H1 (cell line): ENCODE results near the gene FBXO46. TPM values are rescaled to one million over a fixed set of nuclear protein-coding genes. Genes with fewer than 3 reads are reported as not detected.

ENCODE experiments used
- CTCF ChIA-PET: fragments of 300-600 bp; sonication (Branson Sonifier 250); formaldehyde crosslinking; loops from one replicate; lab custom pipeline; 2021; ENCODE audit not compliant: partially characterized antibody; lab: Charles Lee
- POLR2A ChIA-PET: fragments of 300-600 bp; sonication (Branson Sonifier 250); formaldehyde crosslinking; loops from one replicate; lab custom pipeline; 2021; ENCODE audit warnings: inconsistent platforms; ENCODE audit not compliant: partially characterized antibody; lab: Charles Lee
- DNase-seq, 2 experiments: peaks; one replicate each; pipeline versions ENCODE4 v3.0.0 to v3.0.0-alpha.2; 2010 to 2022; ENCODE audit warnings: low spot score in 2 of 2, low read depth in 1 of 2, mixed read lengths in 1 of 2
- FAIRE-seq: peaks from 2 replicates; lab custom pipeline; 2011; peaks lifted over from hg19 to GRCh38; lab: Jason Lieb, UNC
- H2AFZ ChIP-seq: 2 replicates; pipeline ENCODE4 v1.8.1; 2012; ENCODE audit warnings: low read length, inconsistent platforms
- H2AK5ac ChIP-seq: 2 replicates; pipeline ENCODE4 v1.6.1; 2013; ENCODE audit warnings: low read depth, low read length
- H2BK120ac ChIP-seq: replicated peaks from 2 replicates; pipeline ENCODE3; 2013; ENCODE audit warnings: low read depth, low read length, inconsistent platforms
- H2BK12ac ChIP-seq: 2 replicates; pipeline ENCODE4 v1.6.1; 2013; ENCODE audit warnings: low read depth, low read length
- H2BK15ac ChIP-seq: 2 replicates; pipeline ENCODE4 v1.6.1; 2013; ENCODE audit warnings: low read length
- H2BK20ac ChIP-seq: 2 replicates; pipeline ENCODE4 v1.6.1; 2013; ENCODE audit warnings: low read length
- H2BK5ac ChIP-seq: 2 replicates; pipeline ENCODE4 v1.6.1; 2013; ENCODE audit warnings: low read depth, low read length
- H3K14ac ChIP-seq: 2 replicates; pipeline ENCODE4 v1.6.1; 2013; ENCODE audit warnings: inconsistent platforms; ENCODE audit not compliant: insufficient read length
- H3K18ac ChIP-seq: 2 replicates; pipeline ENCODE4 v1.6.1; 2013; ENCODE audit warnings: low read length; ENCODE audit errors: extremely low read depth
- H3K23ac ChIP-seq: 2 replicates; pipeline ENCODE4 v1.6.1; 2013; ENCODE audit warnings: inconsistent platforms; ENCODE audit not compliant: insufficient read length
- H3K23me2 ChIP-seq: 2 replicates; pipeline ENCODE4 v1.6.1; 2013; ENCODE audit warnings: low read depth, low read length
- H3K27ac ChIP-seq: 2 replicates; pipeline ENCODE4 v1.6.1; 2011; ENCODE audit warnings: low read depth, low read length, inconsistent platforms
- H3K27me3 ChIP-seq, 4 experiments: replicated peaks in 1 of 4; 1 replicate in 1 of 4; 2 replicates in 3 of 4; pipeline versions ENCODE4 v1.6.1 to v1.8.1; 2011 to 2013; ENCODE audit warnings: low read length in 3 of 4, mild to moderate bottlenecking in 3 of 4, inconsistent platforms in 2 of 4, mixed read lengths in 2 of 4, moderate library complexity in 1 of 4; ENCODE audit not compliant: control insufficient read depth in 3 of 4, insufficient read depth in 3 of 4; ENCODE audit errors: extremely low read depth in 1 of 4
- H3K36me3 ChIP-seq, 4 experiments: 2 replicates each; pipeline versions ENCODE4 v1.6.1 to v1.8.1; 2011 to 2013; ENCODE audit warnings: mild to moderate bottlenecking in 4 of 4, low read length in 3 of 4, moderate library complexity in 2 of 4, control low read depth in 1 of 4, inconsistent platforms in 1 of 4; ENCODE audit not compliant: insufficient read depth in 4 of 4, control insufficient read depth in 2 of 4
- H3K4ac ChIP-seq: replicated peaks from 2 replicates; pipeline ENCODE3; 2013; ENCODE audit warnings: low read length, low read depth, mixed read lengths, inconsistent platforms; ENCODE audit not compliant: insufficient read length
- H3K4me1 ChIP-seq, 4 experiments: replicated peaks in 1 of 4; 1 replicate in 1 of 4; 2 replicates in 3 of 4; pipeline versions ENCODE4 v1.6.1 to v1.8.1; 2011 to 2013; ENCODE audit warnings: low read length in 3 of 4, inconsistent platforms in 2 of 4, mixed read lengths in 1 of 4; ENCODE audit not compliant: insufficient read depth in 4 of 4, control insufficient read depth in 3 of 4
- H3K4me2 ChIP-seq, 2 experiments: 2 replicates each; pipeline versions ENCODE4 v1.6.1 to v1.8.1; 2011 to 2013; ENCODE audit warnings: low read depth in 2 of 2, low read length in 2 of 2, control low read depth in 1 of 2, inconsistent platforms in 1 of 2, mild to moderate bottlenecking in 1 of 2; ENCODE audit not compliant: insufficient read depth in 1 of 2
- H3K4me3 ChIP-seq, 4 experiments: fragments of 200-600, 300-600 bp in 1 of 4; sonication (generic), shearing (Covaris generic), sonication (Bioruptor Twin) in 1 of 4; 2 replicates each; pipeline versions ENCODE4 v1.5.1 to v1.8.1; 2011 to 2016; ENCODE audit warnings: low read length in 4 of 4, low read depth in 3 of 4, control low read depth in 2 of 4, inconsistent platforms in 2 of 4, mild to moderate bottlenecking in 2 of 4, mixed read lengths in 1 of 4, moderate library complexity in 1 of 4; ENCODE audit not compliant: insufficient read depth in 2 of 4; ENCODE audit errors: extremely low read depth in 1 of 4
- H3K56ac ChIP-seq: replicated peaks from 2 replicates; pipeline ENCODE3; 2013; ENCODE audit warnings: low read depth, mild to moderate bottlenecking, mixed read lengths, low read length, inconsistent platforms; ENCODE audit not compliant: insufficient read length
- H3K79me1 ChIP-seq: 2 replicates; pipeline ENCODE4 v1.6.1; 2013; ENCODE audit warnings: low read depth, low read length, control low read depth
- H3K79me2 ChIP-seq, 2 experiments: 2 replicates each; pipeline versions ENCODE4 v1.6.1 to v1.8.1; 2012 to 2013; ENCODE audit warnings: low read length in 2 of 2, mild to moderate bottlenecking in 2 of 2, inconsistent platforms in 1 of 2; ENCODE audit not compliant: insufficient read depth in 2 of 2, control insufficient read depth in 1 of 2
- H3K9ac ChIP-seq, 4 experiments: replicated peaks in 1 of 4; 1 replicate in 1 of 4; 2 replicates in 3 of 4; pipeline versions ENCODE4 v1.6.1 to v1.8.1; 2011 to 2013; ENCODE audit warnings: low read depth in 3 of 4, low read length in 3 of 4, control low read depth in 2 of 4, mild to moderate bottlenecking in 2 of 4, moderate library complexity in 2 of 4, inconsistent platforms in 1 of 4; ENCODE audit errors: extremely low read depth in 1 of 4
- H3K9me3 ChIP-seq, 2 experiments: 2 replicates each; pipeline versions ENCODE4 v1.6.1 to v1.8.1; 2012 to 2013; ENCODE audit warnings: mild to moderate bottlenecking in 2 of 2, moderate library complexity in 2 of 2, control low read depth in 1 of 2, inconsistent platforms in 1 of 2, low read depth in 1 of 2, low read length in 1 of 2, mixed read lengths in 1 of 2; ENCODE audit not compliant: insufficient read depth in 2 of 2
- H4K20me1 ChIP-seq, 2 experiments: replicated peaks in 1 of 2; 2 replicates each; pipeline versions ENCODE3 to v1.8.1; 2011 to 2013; ENCODE audit warnings: inconsistent platforms in 2 of 2, low read length in 2 of 2, mild to moderate bottlenecking in 1 of 2; ENCODE audit not compliant: insufficient read depth in 2 of 2, control insufficient read depth in 1 of 2
- H4K5ac ChIP-seq: 2 replicates; pipeline ENCODE4 v1.6.1; 2013; ENCODE audit warnings: low read length, low read depth, mixed read lengths, inconsistent platforms; ENCODE audit not compliant: insufficient read length
- H4K8ac ChIP-seq: 2 replicates; pipeline ENCODE4 v1.8.0; 2013; ENCODE audit warnings: mild to moderate bottlenecking, moderate library complexity, low read length, inconsistent platforms; ENCODE audit not compliant: insufficient read depth; ENCODE audit errors: extremely low read depth
- H4K91ac ChIP-seq: replicated peaks from 2 replicates; pipeline ENCODE3; 2013; ENCODE audit warnings: low read length, mixed read lengths, inconsistent platforms; ENCODE audit not compliant: insufficient read length
- CHD1 ChIP-seq: IDR thresholded peaks from 2 replicates; pipeline ENCODE4 v1.6.1; 2012; ENCODE audit warnings: low read depth, low read length, improper control_type of control experiment
- E2F6 ChIP-seq: IDR thresholded peaks from 2 replicates; pipeline ENCODE4 v1.6.1; 2012; ENCODE audit warnings: inconsistent platforms
- HDAC2 ChIP-seq, 2 experiments: fragments of 300-600 bp in 1 of 2; sonication (generic) in 1 of 2; IDR thresholded peaks; 2 replicates each; pipeline ENCODE4 v1.6.1; 2011 to 2012; ENCODE audit warnings: low read depth in 2 of 2, low read length in 2 of 2, mild to moderate bottlenecking in 2 of 2, moderate library complexity in 2 of 2, borderline replicate concordance in 1 of 2, inconsistent platforms in 1 of 2
- HDAC6 ChIP-seq: IDR thresholded peaks from one replicate; pipeline ENCODE4 v1.7.1; 2012; ENCODE audit warnings: low read depth, mild to moderate bottlenecking, inconsistent platforms, low read length, moderate library complexity
- KDM4A ChIP-seq: IDR thresholded peaks from one replicate; pipeline ENCODE4 v1.7.1; 2012; ENCODE audit warnings: low read depth, mild to moderate bottlenecking, moderate library complexity, low read length, inconsistent platforms; ENCODE audit not compliant: severe bottlenecking
- RXRA ChIP-seq: IDR thresholded peaks from 2 replicates; pipeline ENCODE4 v1.6.1; 2011; ENCODE audit warnings: low read depth, mild to moderate bottlenecking, low read length, moderate library complexity; ENCODE audit not compliant: insufficient read depth
- SAP30 ChIP-seq: fragments of 300-600 bp; sonication (generic); IDR thresholded peaks from 2 replicates; pipeline ENCODE4 v1.7.1; 2012; ENCODE audit warnings: low read length, moderate library complexity, mild to moderate bottlenecking, inconsistent platforms; ENCODE audit not compliant: insufficient read depth, insufficient replicate concordance
- SP1 ChIP-seq: IDR thresholded peaks from 2 replicates; pipeline ENCODE4 v1.6.1; 2011; ENCODE audit warnings: low read depth, low read length
- YY1 ChIP-seq: IDR thresholded peaks from 2 replicates; pipeline ENCODE4 v1.6.1; 2011; ENCODE audit warnings: low read depth, mild to moderate bottlenecking, low read length
- WGBS, 2 experiments: shearing (Covaris generic) in 1 of 2; methylation state at CpG; one replicate each; pipeline versions ENCODE4 v1.1.6 to v1.1.7; 2013 to 2015; ENCODE audit warnings: low lambda C conversion rate in 2 of 2, mixed read lengths in 2 of 2, inconsistent platforms in 1 of 2, low coverage in 1 of 2, missing lambda C conversion rate in 1 of 2; ENCODE audit not compliant: insufficient replicate concordance in 2 of 2, insufficient coverage in 1 of 2, insufficient read length in 1 of 2; ENCODE audit errors: extremely low coverage in 1 of 2, missing lambda C conversion rate in 1 of 2; 5-methylcytosine and 5-hydroxymethylcytosine counted together
- polyA plus RNA-seq, 7 experiments: library from polyadenylated mRNA; depleted of rRNA in 3 of 7; stranded (reverse) in 5 of 7; unstranded in 2 of 7; fragments of >200 nt in 5 of 7; fragments of 200-250 nt in 2 of 7; gene quantifications; 1 replicate in 5 of 7; 2 replicates in 1 of 7; 4 replicates in 1 of 7; pipeline versions ENCODE4 v1.2.1 to v1.2.3, GENCODE V29; 2011 to 2013; ENCODE audit warnings: missing spikeins in 2 of 7, mixed read lengths in 2 of 7
- total RNA-seq: library from RNA; stranded (reverse); fragmentation: NEBNext Ultra II Directional; extraction: Animal tissue kit (Norgen Biotek cat#: 25700); gene quantifications from 2 replicates; pipeline ENCODE4 v1.2.1, GENCODE V29; 2021

The FBXO46 gene
- total and polyA plus RNA-seq, 2 of the 8 experiments (the other 6 are each of a cell fraction or from before 2014, with no cell fraction given) = 11.2 to 38.9 TPM

GRCh38 chr19:45660636-45661035 lies 70.1 kb downstream of the FBXO46 start:
- Histone ChIP-seq H3K9me3 (no peaks in the 10 kb centered on the region), H2BK20ac (no peak overlapping the region), H4K91ac (peak overlapping the region; percentile 65), H2BK5ac (no peak overlapping the region), H3K18ac (no peak overlapping the region), H3K14ac (no peak overlapping the region), H3K36me3 (no peaks in the 10 kb centered on the region), H4K5ac (no peak overlapping the region)
- DNase-seq = no peak
- TF ChIP-seq HDAC6 (no peak), YY1 (no peak), E2F6 (no peak), SP1 (no peak), KDM4A (no peak), RXRA (no peak), HDAC2 (IDR thresholded peaks at IDR 0.05; ENCODE audit: borderline replicate concordance in 1 of 2, low read depth in 2 of 2, low read length in 2 of 2) (no peak), SAP30 (no peak), CHD1 (no peak)
- TF ChIP-seq, all 59 proteins: peak for 0
- no peak for FAIRE-seq
- peaks cover 0 to 4% (median 2%) of the 10 kb centered on the region in 4 experiments; a peak in 2 of 7 replicates for H3K4me1 ChIP-seq
- ChIA-PET CTCF (interaction anchor here (1.7 to 4.1 kb wide), 2 partner anchors 17 to 107 kb away, joined by 5 to 14 read pairs; no protein-coding TSS in a partner anchor), POLR2A (interaction anchor here (1.1 kb wide), 1 partner anchor 362 kb away, joined by 3 read pairs; the partner anchor contains the start of gene PGLYRP1)
- no peak overlapping the region for H2BK12ac ChIP-seq
- H3K23ac ChIP-seq = no peak overlapping the region
- no peak overlapping the region for H3K9ac ChIP-seq
- H3K4ac ChIP-seq = peak overlapping the region; percentile 53
- H3K79me1 ChIP-seq = no peaks in the 10 kb centered on the region
- no peak overlapping the region for H4K8ac ChIP-seq
- no peak overlapping the region for H3K27ac ChIP-seq
- H3K56ac ChIP-seq = no peak overlapping the region
- H2BK120ac ChIP-seq = no peak overlapping the region
- H4K20me1 ChIP-seq = peaks cover 0 to 2% of the 10 kb centered on the region in 2 experiments
- 80% methylated on average over 8 of the region's 8 CpGs; no CpG with 5 or more reads in 1 of the 2 experiments for WGBS, 2 experiments
- no peaks in the 10 kb centered on the region; the same call in 1 of the 2 replicates for H3K23me2 ChIP-seq
- no peak overlapping the region for H3K4me2 ChIP-seq
- no peak overlapping the region for H2BK15ac ChIP-seq
- H3K79me2 ChIP-seq = no peaks in the 10 kb centered on the region
- H3K27me3 ChIP-seq = no peaks in the 10 kb centered on the region
- no peak overlapping the region for H2AK5ac ChIP-seq
- H2AFZ ChIP-seq = peak overlapping the region; percentile 11
- H3K4me3 ChIP-seq = no peak overlapping the region
